Mucosa of rectum (tissue), 2 donors: Measurements from ENCODE around the gene BGN.

Experiments used
- H3K27ac ChIP-seq, 2 donors: one replicate each; pipeline ENCODE4 v1.7.0; 2013; ENCODE audit warnings: inconsistent platforms in 2 of 2, low read depth in 2 of 2, low read length in 2 of 2
- H3K27me3 ChIP-seq, 2 donors: one replicate each; pipeline ENCODE4 v1.7.0; 2013; ENCODE audit warnings: low read length in 2 of 2; ENCODE audit not compliant: control insufficient read depth in 2 of 2, insufficient read depth in 2 of 2
- H3K36me3 ChIP-seq, 2 donors: one replicate each; pipeline ENCODE4 v1.7.0; 2013; ENCODE audit warnings: low read length in 2 of 2; ENCODE audit not compliant: control insufficient read depth in 2 of 2, insufficient read depth in 2 of 2
- H3K4me1 ChIP-seq, 2 donors: one replicate each; pipeline ENCODE4 v1.7.0; 2013; ENCODE audit warnings: low read length in 2 of 2, mild to moderate bottlenecking in 1 of 2; ENCODE audit not compliant: control insufficient read depth in 2 of 2, insufficient read depth in 2 of 2
- H3K4me3 ChIP-seq, 2 donors: one replicate each; pipeline ENCODE4 v1.7.0; 2013; ENCODE audit warnings: low read length in 2 of 2
- H3K9ac ChIP-seq, 2 donors: one replicate each; pipeline ENCODE4 v1.7.0; 2013; ENCODE audit warnings: low read length in 2 of 2, low read depth in 1 of 2, mild to moderate bottlenecking in 1 of 2
- H3K9me3 ChIP-seq, 2 donors: one replicate each; pipeline ENCODE4 v1.7.0; 2013; ENCODE audit warnings: low read length in 2 of 2; ENCODE audit not compliant: control insufficient read depth in 2 of 2
- donor health status: healthy.
- donor health status: Normal muscosa, but diverticular disease.

Gene BGN

DNA sequence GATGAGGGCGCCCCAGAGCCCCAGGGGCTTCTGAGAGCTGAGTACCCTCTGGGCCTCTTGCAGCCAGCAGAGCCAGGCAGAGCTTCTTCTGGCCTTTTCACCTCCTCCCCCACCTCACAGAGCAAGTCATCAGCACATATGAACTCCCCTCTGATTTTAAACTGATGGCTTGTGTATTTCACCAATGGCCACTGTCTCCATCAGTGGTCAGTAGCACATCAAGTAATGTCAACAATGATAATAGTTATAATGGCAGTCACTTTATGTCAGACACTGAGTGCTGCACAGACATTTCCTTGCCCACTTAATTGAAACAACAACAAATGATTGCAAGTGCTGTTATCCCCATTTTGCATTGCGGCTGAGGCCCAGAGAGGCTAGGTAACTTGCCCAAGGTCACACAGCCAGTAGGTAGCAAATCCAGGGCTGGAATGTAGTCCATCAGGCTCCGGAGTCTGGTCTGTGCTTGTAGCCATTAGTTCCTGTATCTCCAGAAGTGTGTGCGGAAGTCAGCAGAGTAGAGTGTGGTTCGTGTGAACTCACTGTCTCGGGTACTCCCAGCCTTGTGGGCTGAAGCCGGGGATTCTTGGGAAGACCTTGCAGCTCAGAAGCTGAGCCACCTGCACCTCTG lies 25.6 kb downstream of the BGN start:
- no peak overlapping the region for H3K4me3 ChIP-seq
- H3K4me1 ChIP-seq, result no peaks in the 10 kb centered on the region
- H3K36me3 ChIP-seq, result no peaks in the 10 kb centered on the region
- H3K9me3 ChIP-seq, result no peaks in the 10 kb centered on the region
- H3K9ac ChIP-seq, result no peak overlapping the region
- no peak overlapping the region for H3K27ac ChIP-seq
- H3K27me3 ChIP-seq, result peaks cover 18 to 26% of the 10 kb centered on the region in 2 donors

DNA sequence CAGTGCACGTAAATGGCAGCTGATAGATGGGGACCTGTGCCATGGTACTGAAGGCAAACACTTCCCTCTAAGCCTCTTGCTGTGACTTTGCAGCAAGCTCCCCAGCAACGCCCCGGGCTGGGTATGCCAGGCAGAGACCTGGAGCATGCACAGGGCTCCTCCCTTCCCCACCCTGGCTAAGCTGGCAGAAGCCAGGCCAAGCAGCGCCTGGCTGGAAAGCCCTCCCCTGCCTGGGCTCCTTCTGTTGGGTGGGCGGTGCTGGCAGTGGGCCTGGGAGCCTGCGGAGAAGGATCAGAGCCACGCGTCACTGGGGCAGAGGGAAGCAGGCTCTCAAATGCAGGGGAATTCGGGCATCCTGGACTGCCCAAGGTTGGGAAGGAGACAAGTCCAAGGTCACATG lies 26.3 kb downstream of the BGN start:
- Histone ChIP-seq H3K27ac (no peak overlapping the region), H3K36me3 (no peaks in the 10 kb centered on the region), H3K9ac (no peak overlapping the region), H3K9me3 (no peaks in the 10 kb centered on the region), H3K27me3 (peaks cover 18 to 28% of the 10 kb centered on the region in 2 donors), H3K4me3 (no peak overlapping the region), H3K4me1 (no peaks in the 10 kb centered on the region)

DNA sequence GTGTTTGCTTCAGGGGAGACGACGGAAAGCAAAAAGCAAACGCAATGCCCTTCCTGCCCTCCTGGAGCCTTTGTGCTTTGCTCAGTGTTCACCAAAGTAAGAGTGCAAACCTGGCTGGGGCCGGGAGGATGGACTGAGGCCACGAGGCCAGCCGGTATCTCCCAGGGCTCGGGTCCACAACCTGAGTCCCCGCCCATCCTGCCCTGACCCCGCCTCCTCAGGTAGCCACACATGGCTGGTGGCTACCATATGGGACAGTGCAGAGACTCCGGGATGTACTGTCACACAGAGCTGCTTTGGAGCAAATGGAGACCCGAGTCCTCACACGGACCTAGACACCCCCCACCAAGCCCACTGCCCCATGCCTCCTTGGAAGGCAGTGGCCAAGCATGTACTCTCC lies 27.5 kb downstream of the BGN start:
- no peaks in the 10 kb centered on the region for H3K36me3 ChIP-seq
- no peaks in the 10 kb centered on the region for H3K9me3 ChIP-seq
- H3K27ac ChIP-seq, result no peak overlapping the region
- peaks cover 17 to 23% of the 10 kb centered on the region in 2 donors for H3K27me3 ChIP-seq
- no peak overlapping the region for H3K4me3 ChIP-seq
- no peaks in the 10 kb centered on the region for H3K4me1 ChIP-seq
- H3K9ac ChIP-seq, result no peak overlapping the region

DNA sequence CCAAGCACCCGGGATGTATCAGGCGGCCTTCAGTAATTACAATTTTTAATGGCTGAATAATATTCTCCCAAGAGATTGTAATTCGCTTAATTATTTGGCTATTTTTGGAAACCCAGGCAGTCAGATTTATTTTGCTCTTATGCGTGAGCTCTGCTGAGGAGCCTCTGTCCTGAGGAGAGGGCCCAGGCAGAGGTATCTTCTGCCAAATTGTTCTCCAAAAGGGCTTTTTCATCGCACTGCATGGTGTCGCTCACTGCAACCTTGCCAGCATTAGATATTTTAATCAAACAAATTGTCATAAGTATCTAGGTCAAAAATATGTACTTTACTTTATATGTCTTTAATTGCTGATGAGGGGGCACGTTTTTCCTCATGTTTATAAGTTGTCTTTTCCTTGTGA lies 28.5 kb downstream of the BGN start:
- Histone ChIP-seq H3K27me3 (peaks cover 17 to 23% of the 10 kb centered on the region in 2 donors), H3K9me3 (no peaks in the 10 kb centered on the region), H3K27ac (no peak overlapping the region), H3K9ac (no peak overlapping the region), H3K36me3 (no peaks in the 10 kb centered on the region), H3K4me1 (no peaks in the 10 kb centered on the region), H3K4me3 (no peak overlapping the region)

DNA sequence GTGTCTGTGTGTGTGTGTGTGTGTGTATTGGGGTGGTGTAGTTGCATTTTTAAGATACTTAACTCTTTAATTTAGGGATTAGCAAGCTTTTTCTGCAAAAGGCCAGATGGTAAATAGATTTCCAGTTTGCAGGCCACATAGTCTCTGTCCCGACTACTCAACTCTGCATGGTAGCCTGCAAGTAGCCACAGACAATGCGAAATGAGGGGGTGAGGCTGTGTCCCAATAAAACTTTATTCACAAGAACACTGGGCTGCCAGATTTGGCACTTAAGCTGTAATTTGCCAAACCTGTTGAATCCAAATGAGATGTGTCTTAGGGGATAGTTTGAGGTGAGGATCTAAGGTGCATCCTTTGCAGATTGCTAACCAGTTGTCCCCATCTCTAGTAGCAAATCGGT lies 29.5 kb downstream of the BGN start:
- Histone ChIP-seq H3K4me3 (no peak overlapping the region), H3K9ac (no peak overlapping the region), H3K27ac (no peak overlapping the region), H3K36me3 (no peaks in the 10 kb centered on the region), H3K9me3 (no peaks in the 10 kb centered on the region), H3K4me1 (no peaks in the 10 kb centered on the region), H3K27me3 (peaks cover 14 to 17% of the 10 kb centered on the region in 2 donors)

DNA sequence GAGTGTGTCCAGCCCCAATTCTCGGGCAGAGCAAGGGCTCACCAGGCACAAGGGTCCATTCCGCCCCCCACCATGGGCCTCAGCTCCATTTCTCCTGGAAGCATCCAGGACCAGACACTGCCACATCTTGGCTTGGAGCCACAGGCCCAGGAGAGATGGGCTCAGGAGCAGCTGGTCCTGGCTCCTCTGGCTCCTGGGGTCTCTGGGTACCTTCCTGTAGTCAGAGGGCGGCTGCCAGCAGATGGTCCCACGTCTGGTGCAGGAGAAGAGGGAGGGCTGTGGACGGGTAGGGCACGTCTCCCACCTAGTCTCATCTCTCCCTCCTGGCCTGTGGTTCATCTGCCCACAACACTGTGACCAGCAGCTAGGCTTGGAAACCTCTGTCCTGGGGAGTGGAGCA lies 30.7 kb downstream of the BGN start:
- no peak overlapping the region for H3K4me3 ChIP-seq
- no peaks in the 10 kb centered on the region for H3K9me3 ChIP-seq
- H3K36me3 ChIP-seq, result no peaks in the 10 kb centered on the region
- peaks cover 9 to 17% of the 10 kb centered on the region in 2 donors for H3K27me3 ChIP-seq
- no peak overlapping the region for H3K9ac ChIP-seq
- no peaks in the 10 kb centered on the region for H3K4me1 ChIP-seq
- H3K27ac ChIP-seq, result no peak overlapping the region

DNA sequence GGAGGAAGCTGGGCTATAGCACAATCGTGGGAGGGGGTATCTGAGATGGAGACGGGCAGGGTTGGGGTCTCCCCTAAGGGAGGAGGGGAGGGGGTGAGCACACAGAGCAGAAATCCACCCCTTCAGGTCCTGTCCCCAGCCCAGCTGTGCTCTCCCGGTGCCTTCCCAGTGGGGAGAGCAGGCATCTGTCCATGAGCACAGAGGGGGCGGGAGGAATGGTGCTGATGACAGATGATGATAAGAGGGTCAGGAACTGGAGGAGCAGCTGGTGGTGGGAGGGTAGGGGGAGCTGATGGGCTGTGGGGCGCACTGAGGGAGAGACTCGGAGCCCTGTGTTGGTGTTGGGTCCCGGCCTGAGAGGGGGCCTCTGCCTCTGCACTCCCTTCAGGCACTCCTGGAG lies 31.3 kb downstream of the BGN start:
- Histone ChIP-seq H3K9me3 (no peaks in the 10 kb centered on the region), H3K27me3 (peaks cover 7 to 13% of the 10 kb centered on the region in 2 donors), H3K27ac (no peak overlapping the region), H3K9ac (no peak overlapping the region), H3K4me1 (no peaks in the 10 kb centered on the region), H3K36me3 (no peaks in the 10 kb centered on the region), H3K4me3 (no peak overlapping the region)

DNA sequence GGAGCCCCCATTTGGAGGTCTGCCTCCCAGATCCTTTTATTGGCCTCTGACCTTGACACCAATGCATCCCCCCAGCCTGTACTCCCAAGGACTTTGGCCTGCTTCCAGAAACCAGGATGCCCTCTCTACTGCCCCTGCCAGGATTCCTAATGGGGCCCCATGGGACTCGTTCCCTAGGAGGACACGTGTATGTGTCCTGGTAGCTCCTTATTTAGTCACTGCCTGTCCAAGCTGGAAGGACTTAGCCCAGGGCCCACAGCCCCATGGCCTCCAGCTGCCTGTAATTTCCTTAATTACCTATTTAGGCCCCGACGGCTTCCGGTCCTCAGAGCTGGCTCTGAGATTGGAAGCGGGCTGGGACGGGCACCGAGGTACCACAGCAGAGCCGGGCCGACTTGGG lies 32.0 kb downstream of the BGN start:
- Histone ChIP-seq H3K9ac (no peak overlapping the region), H3K27ac (no peak overlapping the region), H3K27me3 (peaks cover 7 to 11% of the 10 kb centered on the region in 2 donors)

DNA sequence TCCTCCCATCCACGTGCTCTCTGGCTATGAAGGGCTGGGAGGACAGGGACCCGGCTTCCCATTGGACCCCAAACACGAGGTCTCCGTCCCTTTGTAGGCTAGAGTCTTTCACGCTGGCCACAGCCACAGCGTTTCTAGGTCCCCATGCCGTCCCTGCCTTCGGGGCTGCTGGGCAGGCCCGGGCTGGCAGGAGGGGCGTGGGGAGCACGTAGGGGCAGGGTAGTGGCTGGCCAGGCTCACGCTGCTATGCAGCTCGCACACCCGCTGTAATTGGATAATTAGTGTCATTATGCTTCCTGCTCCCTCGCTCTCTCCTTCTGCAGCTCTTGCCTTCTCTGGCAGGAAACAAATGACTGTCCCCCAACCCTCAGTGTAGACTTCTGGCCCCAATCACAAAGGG lies 32.4 kb downstream of the BGN start:
- Histone ChIP-seq H3K27ac (no peak overlapping the region), H3K4me1 (no peaks in the 10 kb centered on the region), H3K36me3 (no peaks in the 10 kb centered on the region), H3K27me3 (peaks cover 7 to 11% of the 10 kb centered on the region in 2 donors), H3K9me3 (no peaks in the 10 kb centered on the region), H3K9ac (no peak overlapping the region), H3K4me3 (no peak overlapping the region)

More for the DNA sequence above, 32.0 kb downstream of the BGN start:
- H3K4me1 ChIP-seq, result no peaks in the 10 kb centered on the region
- no peaks in the 10 kb centered on the region for H3K9me3 ChIP-seq
- H3K4me3 ChIP-seq, result no peak overlapping the region
- no peaks in the 10 kb centered on the region for H3K36me3 ChIP-seq

DNA sequence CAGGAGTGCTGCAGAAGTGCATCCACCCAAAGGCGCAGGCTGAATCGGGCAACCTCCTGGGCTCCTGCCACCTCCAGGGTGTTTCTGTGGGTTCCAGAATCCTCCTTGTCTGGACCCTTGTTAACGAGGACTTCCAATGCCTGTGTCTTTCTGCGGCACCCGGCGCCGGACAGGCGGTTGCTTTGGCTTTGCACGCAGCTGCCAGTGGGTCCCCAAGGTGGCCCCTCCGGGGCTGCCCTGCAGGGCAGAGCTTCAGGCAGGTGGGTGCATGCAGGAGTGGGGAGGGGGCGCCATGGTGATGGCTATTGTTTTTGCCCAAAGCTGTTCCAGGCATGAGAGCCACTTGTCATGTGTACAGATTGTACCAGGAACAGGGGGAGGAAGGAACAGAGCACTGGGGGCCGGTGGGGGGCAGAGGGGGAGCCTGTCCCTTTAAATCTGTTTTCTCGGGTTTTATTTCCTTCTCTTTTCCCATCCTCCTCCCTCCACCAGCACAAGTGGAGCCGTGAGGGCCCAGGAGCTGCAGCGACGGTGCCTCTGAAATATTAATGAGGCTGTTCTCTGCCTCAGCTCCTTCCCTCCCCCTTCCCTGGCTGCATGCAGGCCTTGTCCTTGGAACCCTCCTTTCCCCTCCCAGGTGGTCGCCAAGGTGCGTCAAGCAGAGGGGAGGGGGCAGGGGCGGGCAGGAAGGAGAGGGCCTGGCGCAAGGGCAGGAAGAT lies 35.8 kb downstream of the BGN start:
- Histone ChIP-seq H3K4me1 (no peaks in the 10 kb centered on the region), H3K27ac (no peak overlapping the region)

More for the DNA sequence above, 35.8 kb downstream of the BGN start:
- H3K9ac ChIP-seq, result no peak overlapping the region
- H3K4me3 ChIP-seq, result no peak overlapping the region
- no peaks in the 10 kb centered on the region for H3K36me3 ChIP-seq
- peaks cover 5 to 7% of the 10 kb centered on the region in 2 donors for H3K27me3 ChIP-seq
- H3K9me3 ChIP-seq, result no peaks in the 10 kb centered on the region
